ENCODE results near the gene GCNA. TPM values are rescaled to one million over a fixed set of nuclear protein-coding genes. Genes with fewer than 3 reads are reported as not detected.

The GCNA gene
- polyA plus RNA-seq, 2 of the 4 experiments (the other 2 are of a cell fraction) = 1.4 to 1.7 TPM

- TF ChIP-seq BHLHE40 (IDR thresholded peaks at IDR 0.05; ENCODE audit: low read depth, low read length) = no peak
- TF ChIP-seq, protein P1, sequence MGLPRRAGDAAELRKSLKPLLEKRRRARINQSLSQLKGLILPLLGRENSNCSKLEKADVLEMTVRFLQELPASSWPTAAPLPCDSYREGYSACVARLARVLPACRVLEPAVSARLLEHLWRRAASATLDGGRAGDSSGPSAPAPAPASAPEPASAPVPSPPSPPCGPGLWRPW (IDR thresholded peaks at IDR 0.05) = no peak
- TF ChIP-seq RAD21 (conservative IDR thresholded peaks at IDR 0.05 in 1 of 2, IDR thresholded peaks at IDR 0.05 in 1 of 2) = no peak
- no peak for TF ChIP-seq ZC3H11A (IDR thresholded peaks at IDR 0.05)
- TF ChIP-seq CEBPB (IDR thresholded peaks at IDR 0.05) = no peak
- TF ChIP-seq EP300 (IDR thresholded peaks at IDR 0.05) = no peak
- TF ChIP-seq RFX5 (IDR thresholded peaks at IDR 0.05) = no peak
- no peak for TF ChIP-seq SMC3 (IDR thresholded peaks at IDR 0.05)
Measured at GRCh38 chrX:71604141-71604540, 25.9 kb downstream of the GCNA start (continued).

DNA sequence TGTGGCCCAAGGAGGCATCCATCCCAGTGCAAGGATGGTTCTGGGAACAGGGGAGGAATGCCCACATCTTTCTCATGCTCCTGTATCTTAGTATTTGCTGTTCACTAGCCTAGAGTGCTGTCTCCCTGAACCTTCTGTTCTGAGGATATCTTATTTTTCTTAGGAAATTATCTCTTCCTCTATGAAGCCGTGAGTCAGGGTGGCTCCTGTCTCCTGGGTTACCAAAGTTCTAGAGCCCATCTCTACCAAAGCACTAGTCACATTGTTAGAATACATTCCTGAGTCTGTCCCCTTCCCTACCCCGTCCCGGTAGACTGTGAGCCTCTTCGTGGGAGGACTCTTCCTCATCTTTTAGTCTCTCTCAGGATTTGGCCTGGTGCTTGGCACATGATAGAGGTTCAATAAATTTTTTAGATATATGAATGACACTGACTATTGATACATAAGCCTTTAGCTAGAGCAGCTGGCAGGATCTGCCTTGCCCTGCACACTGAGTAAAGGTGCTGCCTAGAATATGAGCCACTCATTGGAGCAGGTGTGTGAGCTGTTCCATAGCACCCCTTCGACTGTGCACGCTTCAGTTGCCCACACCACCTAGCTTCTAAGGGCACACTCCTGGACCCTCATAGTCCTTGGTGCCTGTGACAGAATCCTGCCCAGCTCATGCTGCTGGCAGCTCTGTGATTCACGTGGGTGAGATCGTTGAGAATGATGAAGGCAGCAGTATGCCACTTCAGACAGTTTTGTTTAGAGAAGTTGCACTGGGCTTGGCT lies 26.7 kb downstream of the GCNA start:
- FAIRE-seq = no peak
- no peaks in the 10 kb centered on the region for H3K4me1 ChIP-seq
- ATAC-seq = no peak

DNA sequence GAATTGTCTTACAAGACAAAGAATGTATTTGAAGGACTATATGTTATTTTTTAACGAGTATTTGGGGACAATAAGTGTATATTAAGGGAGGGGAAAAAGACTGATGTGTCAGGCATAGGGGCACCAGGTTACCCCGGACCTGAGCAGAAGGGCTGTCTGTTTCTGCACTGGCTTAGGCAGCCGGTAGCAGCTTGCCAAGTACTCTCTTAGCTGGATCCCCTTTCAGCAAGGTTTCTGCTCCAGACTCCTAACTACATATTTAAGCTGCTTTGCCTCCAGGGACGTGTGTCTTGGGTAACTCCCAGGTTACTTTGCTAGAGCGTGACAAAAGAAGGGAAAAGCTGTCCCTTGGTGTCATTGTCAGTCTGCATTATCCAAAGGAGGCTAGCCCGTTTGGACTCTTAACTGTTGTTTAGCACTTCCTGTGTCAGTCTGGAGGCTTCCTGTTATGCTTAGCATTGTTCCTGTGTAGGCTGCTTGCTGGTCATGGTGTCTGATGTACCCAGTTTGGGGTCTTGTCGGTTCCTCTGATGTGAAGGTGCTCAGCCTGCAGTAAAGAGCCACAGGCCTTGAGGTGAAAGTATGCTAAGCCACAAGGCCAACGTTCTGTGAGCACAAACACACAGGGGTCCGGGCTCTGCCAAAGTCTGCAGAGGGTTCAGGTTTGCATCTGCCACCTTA lies 28.4 kb downstream of the GCNA start:
- Histone ChIP-seq H3K4me1 (no peaks in the 10 kb centered on the region), H3K27ac (no peak overlapping the region), H3K4me2 (no peak overlapping the region), H3K9me3 (peaks cover 7% of the 10 kb centered on the region; the same call in 1 of the 3 replicates), H3K4me3 (no peak overlapping the region)
- FAIRE-seq (no peak), DNase-seq (ENCODE audit: low read depth in 1 of 2, low spot score in 1 of 2) (no peak), ATAC-seq (no peak)
- POLR2A ChIA-PET = no interaction called here
- WGBS (ENCODE audit: missing lambda C conversion rate) = 75% methylated on average over 9 of the region's 9 CpGs
- CTCF ChIA-PET = no interaction called here
- TF ChIP-seq ZNF302 (CRISPR knock-in tag; IDR thresholded peaks at IDR 0.05) (no peak), CHD2 (IDR thresholded peaks at IDR 0.05; ENCODE audit: low read length, partially characterized antibody) (no peak), PBX3 (IDR thresholded peaks at IDR 0.05) (no peak), RARB (CRISPR knock-in tag; IDR thresholded peaks at IDR 0.05) (no peak), ZSCAN20 (CRISPR knock-in tag; IDR thresholded peaks at IDR 0.05) (no peak), MYC (IDR thresholded peaks at IDR 0.05; ENCODE audit: borderline replicate concordance, low read length) (no peak), HOXB13 (CRISPR knock-in tag; IDR thresholded peaks at IDR 0.05; ENCODE audit: low read depth) (no peak), CEBPB (IDR thresholded peaks at IDR 0.05) (no peak)
- TF ChIP-seq, protein P2, sequence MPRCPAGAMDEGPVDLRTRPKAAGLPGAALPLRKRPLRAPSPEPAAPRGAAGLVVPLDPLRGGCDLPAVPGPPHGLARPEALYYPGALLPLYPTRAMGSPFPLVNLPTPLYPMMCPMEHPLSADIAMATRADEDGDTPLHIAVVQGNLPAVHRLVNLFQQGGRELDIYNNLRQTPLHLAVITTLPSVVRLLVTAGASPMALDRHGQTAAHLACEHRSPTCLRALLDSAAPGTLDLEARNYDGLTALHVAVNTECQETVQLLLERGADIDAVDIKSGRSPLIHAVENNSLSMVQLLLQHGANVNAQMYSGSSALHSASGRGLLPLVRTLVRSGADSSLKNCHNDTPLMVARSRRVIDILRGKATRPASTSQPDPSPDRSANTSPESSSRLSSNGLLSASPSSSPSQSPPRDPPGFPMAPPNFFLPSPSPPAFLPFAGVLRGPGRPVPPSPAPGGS (IDR thresholded peaks at IDR 0.05) = no peak

More for the DNA sequence above, 26.7 kb downstream of the GCNA start:
- DNase-seq (ENCODE audit: low read depth in 1 of 2, low spot score in 1 of 2) = no peak
- no peak for TF ChIP-seq HOXB5 (CRISPR knock-in tag; IDR thresholded peaks at IDR 0.05)
- no peak for TF ChIP-seq FOSL2 (IDR thresholded peaks at IDR 0.05)
- TF ChIP-seq FOSL2 (CRISPR knock-in tag; IDR thresholded peaks at IDR 0.05) = no peak
- no peak for TF ChIP-seq RNF2 (IDR thresholded peaks at IDR 0.05; ENCODE audit: borderline replicate concordance, low read depth)
- no peak for TF ChIP-seq MYC (IDR thresholded peaks at IDR 0.05; ENCODE audit: borderline replicate concordance, low read length)
- no peak for TF ChIP-seq NPAS2 (CRISPR knock-in tag; IDR thresholded peaks at IDR 0.05; ENCODE audit: borderline replicate concordance)
- TF ChIP-seq, protein P3, sequence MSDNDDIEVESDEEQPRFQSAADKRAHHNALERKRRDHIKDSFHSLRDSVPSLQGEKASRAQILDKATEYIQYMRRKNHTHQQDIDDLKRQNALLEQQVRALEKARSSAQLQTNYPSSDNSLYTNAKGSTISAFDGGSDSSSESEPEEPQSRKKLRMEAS (IDR thresholded peaks at IDR 0.05) = no peak
- TF ChIP-seq FOSB (CRISPR knock-in tag; IDR thresholded peaks at IDR 0.05) = no peak
- TF ChIP-seq HEYL (CRISPR knock-in tag; IDR thresholded peaks at IDR 0.05) = no peak
- TF ChIP-seq POLR2AphosphoS2 (conservative IDR thresholded peaks at IDR 0.05; ENCODE audit: low read length) = no peak
- TF ChIP-seq TFCP2L1 (CRISPR knock-in tag; IDR thresholded peaks at IDR 0.05) = no peak
- no peak for TF ChIP-seq ZFP36 (IDR thresholded peaks at IDR 0.05; ENCODE audit: borderline replicate concordance, partially characterized antibody)
- TF ChIP-seq HOXA7 (CRISPR knock-in tag; IDR thresholded peaks at IDR 0.05) = no peak
- no peak for TF ChIP-seq KDM1A (IDR thresholded peaks at IDR 0.05; ENCODE audit: low read depth)
- TF ChIP-seq, protein P4, sequence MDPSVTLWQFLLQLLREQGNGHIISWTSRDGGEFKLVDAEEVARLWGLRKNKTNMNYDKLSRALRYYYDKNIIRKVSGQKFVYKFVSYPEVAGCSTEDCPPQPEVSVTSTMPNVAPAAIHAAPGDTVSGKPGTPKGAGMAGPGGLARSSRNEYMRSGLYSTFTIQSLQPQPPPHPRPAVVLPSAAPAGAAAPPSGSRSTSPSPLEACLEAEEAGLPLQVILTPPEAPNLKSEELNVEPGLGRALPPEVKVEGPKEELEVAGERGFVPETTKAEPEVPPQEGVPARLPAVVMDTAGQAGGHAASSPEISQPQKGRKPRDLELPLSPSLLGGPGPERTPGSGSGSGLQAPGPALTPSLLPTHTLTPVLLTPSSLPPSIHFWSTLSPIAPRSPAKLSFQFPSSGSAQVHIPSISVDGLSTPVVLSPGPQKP (IDR thresholded peaks at IDR 0.05; ENCODE audit: low read depth, low read length) = no peak
- TF ChIP-seq, protein P5, sequence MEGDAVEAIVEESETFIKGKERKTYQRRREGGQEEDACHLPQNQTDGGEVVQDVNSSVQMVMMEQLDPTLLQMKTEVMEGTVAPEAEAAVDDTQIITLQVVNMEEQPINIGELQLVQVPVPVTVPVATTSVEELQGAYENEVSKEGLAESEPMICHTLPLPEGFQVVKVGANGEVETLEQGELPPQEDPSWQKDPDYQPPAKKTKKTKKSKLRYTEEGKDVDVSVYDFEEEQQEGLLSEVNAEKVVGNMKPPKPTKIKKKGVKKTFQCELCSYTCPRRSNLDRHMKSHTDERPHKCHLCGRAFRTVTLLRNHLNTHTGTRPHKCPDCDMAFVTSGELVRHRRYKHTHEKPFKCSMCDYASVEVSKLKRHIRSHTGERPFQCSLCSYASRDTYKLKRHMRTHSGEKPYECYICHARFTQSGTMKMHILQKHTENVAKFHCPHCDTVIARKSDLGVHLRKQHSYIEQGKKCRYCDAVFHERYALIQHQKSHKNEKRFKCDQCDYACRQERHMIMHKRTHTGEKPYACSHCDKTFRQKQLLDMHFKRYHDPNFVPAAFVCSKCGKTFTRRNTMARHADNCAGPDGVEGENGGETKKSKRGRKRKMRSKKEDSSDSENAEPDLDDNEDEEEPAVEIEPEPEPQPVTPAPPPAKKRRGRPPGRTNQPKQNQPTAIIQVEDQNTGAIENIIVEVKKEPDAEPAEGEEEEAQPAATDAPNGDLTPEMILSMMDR (IDR thresholded peaks at IDR 0.05) = no peak
- TF ChIP-seq CHD4 (IDR thresholded peaks at IDR 0.05; ENCODE audit: borderline replicate concordance) = no peak
- TF ChIP-seq PHF8 (IDR thresholded peaks at IDR 0.05; ENCODE audit: borderline replicate concordance, low read depth) = no peak
- no peak for TF ChIP-seq RAD21 (conservative IDR thresholded peaks at IDR 0.05 in 1 of 2, IDR thresholded peaks at IDR 0.05 in 1 of 2)
- no peak for TF ChIP-seq EP300 (IDR thresholded peaks at IDR 0.05)
- no peak for TF ChIP-seq NR3C1 (IDR thresholded peaks at IDR 0.05)
- CTCF ChIA-PET = no interaction called here
- POLR2A ChIA-PET = no interaction called here
- H3K27ac ChIP-seq = no peak overlapping the region
- no peak overlapping the region for H3K4me2 ChIP-seq
- peaks cover 7% of the 10 kb centered on the region; the same call in 1 of the 3 replicates for H3K9me3 ChIP-seq
- 96% methylated on average over 8 of the region's 8 CpGs for WGBS (ENCODE audit: missing lambda C conversion rate)
- H3K4me3 ChIP-seq = no peak overlapping the region
